Large intestine (tissue), 12 donors: ENCODE measurements around the gene TMEM116. TPM values are rescaled to one million over a fixed set of nuclear protein-coding genes. Genes with fewer than 3 reads are reported as not detected.
"Not testable (repeated sequence)": the region's sequence is repeated elsewhere in the genome, so short reads cannot be mapped to it uniquely, and the experiment has no call there.

ENCODE experiments used
- DNase-seq, 2 donors: peaks; one replicate each; pipeline versions ENCODE4 v3.0.0 to v3.0.0-alpha.2; 2013
- H3K27ac ChIP-seq: one replicate; pipeline ENCODE4 v1.5.1; 2013; ENCODE audit warnings: low read length
- H3K27me3 ChIP-seq: 2 replicates; pipeline ENCODE4 v1.6.1; 2013; ENCODE audit warnings: low read length; ENCODE audit not compliant: control insufficient read depth, insufficient read depth
- H3K36me3 ChIP-seq: 2 replicates; pipeline ENCODE4 v1.6.1; 2013; ENCODE audit warnings: low read length; ENCODE audit not compliant: control insufficient read depth, insufficient read depth
- H3K4me1 ChIP-seq: one replicate; pipeline ENCODE4 v1.6.1; 2013; ENCODE audit warnings: low read length; ENCODE audit not compliant: control insufficient read depth, insufficient read depth
- H3K4me3 ChIP-seq: one replicate; pipeline ENCODE4 v1.5.1; 2013; ENCODE audit warnings: low read length
- H3K9me3 ChIP-seq: one replicate; pipeline ENCODE4 v1.6.1; 2013; ENCODE audit warnings: mild to moderate bottlenecking, low read depth, low read length, moderate library complexity; ENCODE audit not compliant: control insufficient read depth
- WGBS: methylation state at CpG from one replicate; pipeline ENCODE4 v1.1.5; 2013; ENCODE audit warnings: low lambda C conversion rate; ENCODE audit not compliant: insufficient coverage; 5-methylcytosine and 5-hydroxymethylcytosine counted together
- long read RNA-seq, 11 donors: transcript quantifications; one replicate each; lab custom pipeline, GENCODE V29; 2026
- polyA plus RNA-seq: library from polyadenylated mRNA; unstranded; fragments of 120-200 nt; gene quantifications from one replicate; pipeline ENCODE4 v1.2.1, GENCODE V29; 2013

Gene TMEM116
- 16.8 TPM for polyA plus RNA-seq
- long read RNA-seq, donor 1, partial matches to known transcripts: 0 of 2 reads
- long read RNA-seq, donor 1, other reads (novel, unspliced or antisense): 0 of 2 reads
- long read RNA-seq, donor 2, partial matches to known transcripts: 96 of 443 reads
- long read RNA-seq, donor 2, other reads (novel, unspliced or antisense): 342 of 443 reads
- long read RNA-seq, donor 3: 0 reads
- long read RNA-seq, donor 4: 0 reads
- long read RNA-seq, donor 5, partial matches to known transcripts: 0 of 2 reads
- long read RNA-seq, donor 5, other reads (novel, unspliced or antisense): 0 of 2 reads
- long read RNA-seq, donor 6, partial matches to known transcripts: 0 of 4 reads
- long read RNA-seq, donor 6, other reads (novel, unspliced or antisense): 0 of 4 reads
- long read RNA-seq, donor 7: 0 reads
- long read RNA-seq, donor 8, partial matches to known transcripts: 20 of 302 reads
- long read RNA-seq, donor 8, other reads (novel, unspliced or antisense): 280 of 302 reads
- long read RNA-seq, donor 9, partial matches to known transcripts: 0 of 2 reads
- long read RNA-seq, donor 9, other reads (novel, unspliced or antisense): 0 of 2 reads
- long read RNA-seq, donor 10, partial matches to known transcripts: 224 of 293 reads
- long read RNA-seq, donor 10, other reads (novel, unspliced or antisense): 66 of 293 reads
- long read RNA-seq, donor 11, partial matches to known transcripts: 6 of 233 reads
- long read RNA-seq, donor 11, other reads (novel, unspliced or antisense): 225 of 233 reads

GRCh38 chr12:112012775-112013600, at the start of gene TMEM116, which contains the start of gene ERP29:
TMEM116 (minus strand) TSS chr12:112013165; CDS start chr12:112005270, 7,895 bp downstream.
ERP29 (plus strand) TSS chr12:112013426; CDS start chr12:112013466, 40 bp downstream.
- H3K9me3 ChIP-seq: no peaks in the 10 kb centered on the region
- H3K36me3 ChIP-seq: peaks cover 12% of the 10 kb centered on the region
- peak within 1 kb of the TSS; percentile 83 for H3K4me3 ChIP-seq
- peak; percentile 99 for DNase-seq
- no peaks in the 10 kb centered on the region for H3K27me3 ChIP-seq
- peak within 1 kb of the TSS; percentile 97 for H3K27ac ChIP-seq
- H3K4me1 ChIP-seq: peaks cover 11% of the 10 kb centered on the region
- no CpG with 5 or more reads among the region's 67 CpGs for WGBS

GRCh38 chr12:112061137-112061536, 48.2 kb upstream of the TMEM116 start:
- H3K27me3 ChIP-seq: no peaks in the 10 kb centered on the region
- peak; percentile 25 to 59 for DNase-seq
- no peak overlapping the region for H3K27ac ChIP-seq
- no peak overlapping the region for H3K4me3 ChIP-seq
- peaks cover 63% of the 10 kb centered on the region for H3K36me3 ChIP-seq
- no CpG with 5 or more reads among the region's 2 CpGs for WGBS
- no peaks in the 10 kb centered on the region for H3K9me3 ChIP-seq
- no peaks in the 10 kb centered on the region for H3K4me1 ChIP-seq

DNA sequence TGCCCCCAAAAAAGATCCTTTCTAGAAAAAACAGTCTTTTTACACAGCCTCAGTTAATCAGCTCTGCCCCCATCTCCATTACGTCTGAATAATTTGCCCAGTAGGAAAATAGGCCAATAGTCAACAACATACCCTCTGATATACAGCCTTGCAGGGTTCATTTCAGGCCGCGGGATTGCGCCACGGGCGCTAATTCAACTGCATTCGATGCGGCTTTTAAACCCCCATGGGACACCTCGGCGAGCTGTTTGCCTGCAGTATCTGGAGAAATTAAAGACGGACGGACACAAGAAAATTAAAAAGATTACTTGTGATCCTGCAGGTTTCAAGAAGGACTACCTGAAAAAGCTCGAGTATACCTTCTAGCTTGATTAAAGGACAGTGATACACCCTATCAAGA, 36.4 kb upstream of the TMEM116 start:
- Histone ChIP-seq H3K36me3 (peaks cover 72% of the 10 kb centered on the region), H3K4me1 (no peaks in the 10 kb centered on the region), H3K27me3 (no peaks in the 10 kb centered on the region), H3K4me3 (no peak overlapping the region), H3K27ac (no peak overlapping the region), H3K9me3 (no peaks in the 10 kb centered on the region)
- DNase-seq: no peak
- 100% methylated on average over 3 of the region's 13 CpGs for WGBS

GRCh38 chr12:112046003-112046402, 33.0 kb upstream of the TMEM116 start:
- no peak overlapping the region for H3K27ac ChIP-seq
- H3K9me3 ChIP-seq: no peaks in the 10 kb centered on the region
- no peak for DNase-seq
- no peaks in the 10 kb centered on the region for H3K27me3 ChIP-seq
- H3K4me3 ChIP-seq: no peak overlapping the region
- 80% methylated on average over 1 of the region's 4 CpGs for WGBS
- peaks cover 64% of the 10 kb centered on the region for H3K36me3 ChIP-seq
- H3K4me1 ChIP-seq: no peaks in the 10 kb centered on the region

DNA sequence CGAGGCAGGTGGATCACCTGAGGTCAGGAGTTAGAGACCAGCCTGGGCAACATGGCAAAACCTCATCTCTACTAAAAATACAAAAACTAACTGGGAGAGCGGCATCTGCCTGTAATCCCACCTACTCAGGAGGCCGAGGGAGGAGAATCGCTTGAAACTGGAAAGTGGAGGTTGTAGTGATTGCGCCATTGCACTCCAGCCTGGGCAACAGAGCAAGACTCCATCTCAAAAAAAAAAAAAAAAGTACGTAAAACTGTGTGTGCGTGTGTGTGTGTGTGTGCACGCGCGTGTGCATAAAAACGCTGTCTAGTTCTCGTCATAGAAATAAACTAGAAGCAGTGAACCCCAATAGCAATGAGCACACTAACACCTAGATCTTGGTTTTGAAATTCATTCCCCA, 23.6 kb upstream of the TMEM116 start:
- not testable (repeated sequence) for DNase-seq, H3K9me3 ChIP-seq, H3K4me3 ChIP-seq, H3K4me1 ChIP-seq, H3K27me3 ChIP-seq, H3K27ac ChIP-seq
- 100% methylated on average over 3 of the region's 12 CpGs for WGBS
- peaks cover 49% of the 10 kb centered on the region for H3K36me3 ChIP-seq

GRCh38 chr12:112035219-112035785, 22.3 kb upstream of the TMEM116 start:
- no peak for DNase-seq
- Histone ChIP-seq H3K4me1 (no peaks in the 10 kb centered on the region), H3K27ac (no peak overlapping the region), H3K9me3 (no peaks in the 10 kb centered on the region), H3K27me3 (no peaks in the 10 kb centered on the region), H3K36me3 (peaks cover 59% of the 10 kb centered on the region), H3K4me3 (no peak overlapping the region)
- no CpG with 5 or more reads among the region's 4 CpGs for WGBS

DNA sequence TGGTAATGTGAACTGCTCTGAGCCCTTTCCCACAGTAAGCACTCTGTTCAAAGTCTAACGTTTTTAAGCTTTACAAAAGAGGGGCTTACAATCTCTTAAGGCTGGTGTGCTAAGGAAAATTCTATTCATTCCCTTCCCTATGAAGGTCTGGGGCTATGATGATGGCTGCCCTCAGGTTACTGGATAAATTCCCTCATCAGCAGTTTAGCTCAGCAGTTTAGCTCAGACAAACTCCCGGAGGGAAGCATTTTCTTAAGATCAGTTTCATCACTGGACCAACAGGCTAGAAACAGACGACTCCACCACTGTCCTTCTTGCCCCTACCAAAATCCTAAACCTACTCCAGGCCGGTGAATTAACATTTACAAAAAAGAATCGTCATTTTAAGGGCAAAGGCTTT, 19.3 kb upstream of the TMEM116 start:
- H3K36me3 ChIP-seq: peaks cover 47% of the 10 kb centered on the region
- H3K9me3 ChIP-seq: no peaks in the 10 kb centered on the region
- no peak overlapping the region for H3K4me3 ChIP-seq
- no peaks in the 10 kb centered on the region for H3K27me3 ChIP-seq
- no peak overlapping the region for H3K27ac ChIP-seq
- DNase-seq: no peak
- no CpG with 5 or more reads among the region's 5 CpGs for WGBS
- H3K4me1 ChIP-seq: no peaks in the 10 kb centered on the region

- Histone ChIP-seq H3K9me3 (no peaks in the 10 kb centered on the region), H3K4me1 (no peaks in the 10 kb centered on the region), H3K4me3 (no peak overlapping the region), H3K27ac (no peak overlapping the region), H3K36me3 (peaks cover 47% of the 10 kb centered on the region), H3K27me3 (no peaks in the 10 kb centered on the region)
- DNase-seq: no peak
- WGBS: 84% methylated on average over 2 of the region's 2 CpGs
Observed at GRCh38 chr12:112031472-112031871, 18.5 kb upstream of the TMEM116 start.

GRCh38 chr12:112029301-112029700, 16.3 kb upstream of the TMEM116 start:
- Histone ChIP-seq H3K27ac (no peak overlapping the region), H3K27me3 (no peaks in the 10 kb centered on the region), H3K4me3 (no peak overlapping the region), H3K4me1 (no peaks in the 10 kb centered on the region), H3K9me3 (no peaks in the 10 kb centered on the region), H3K36me3 (peaks cover 43% of the 10 kb centered on the region)
- no CpG with 5 or more reads among the region's 2 CpGs for WGBS
- no peak for DNase-seq
